SK-N-DZ (cell line): ENCODE data around the gene PJVK.
A peak's percentile ranks its signal among the peaks of the same experiment; 100 is the strongest.
"Not testable (repeated sequence)": the region's sequence is repeated elsewhere in the genome, so short reads cannot be mapped to it uniquely, and the experiment has no call there.

Experiments used
- DNase-seq: peaks from one replicate; pipeline ENCODE4 v3.0.0-alpha.2; 2015; ENCODE audit warnings: low spot score

Gene PJVK

DNA sequence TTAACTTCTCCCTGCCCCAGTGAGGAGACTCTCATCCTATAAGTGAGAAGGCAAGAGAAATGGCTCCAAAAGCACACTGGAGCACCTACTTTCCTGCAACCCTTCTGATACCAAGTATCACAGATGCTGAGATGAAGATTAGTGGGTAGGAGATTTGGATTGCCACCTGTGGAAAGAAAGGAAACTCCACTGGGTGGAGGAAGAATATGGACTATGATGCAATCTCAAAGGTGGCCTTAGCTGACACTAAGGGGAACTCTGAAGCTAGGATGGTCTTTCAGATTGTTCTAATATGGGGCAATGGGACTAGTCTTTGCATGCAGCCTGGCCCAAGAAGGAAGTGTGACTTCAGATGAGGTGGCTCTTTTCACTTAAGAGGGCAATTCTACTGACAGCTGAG is 21.8 kb upstream of the PJVK start:
- DNase-seq = no peak

DNA sequence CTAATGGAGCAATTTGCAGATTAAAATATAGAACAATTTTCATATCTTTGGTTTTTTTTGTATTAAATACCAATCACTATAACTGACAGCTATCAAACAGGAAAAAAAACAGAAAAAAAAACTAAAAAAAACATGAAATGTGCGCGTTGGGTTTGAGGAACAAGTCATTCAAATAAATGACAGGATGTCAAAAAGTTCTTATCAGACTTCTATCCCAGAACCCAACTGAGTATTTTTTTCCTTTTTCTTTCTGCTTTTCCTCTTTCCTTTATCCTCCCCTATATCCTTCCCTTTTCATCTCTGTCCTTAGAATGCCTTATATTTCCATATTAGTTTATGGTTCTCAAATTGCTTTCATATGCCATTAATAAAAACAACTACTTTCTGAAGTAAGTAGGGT is 14.5 kb upstream of the PJVK start:
- no peak for DNase-seq

DNA sequence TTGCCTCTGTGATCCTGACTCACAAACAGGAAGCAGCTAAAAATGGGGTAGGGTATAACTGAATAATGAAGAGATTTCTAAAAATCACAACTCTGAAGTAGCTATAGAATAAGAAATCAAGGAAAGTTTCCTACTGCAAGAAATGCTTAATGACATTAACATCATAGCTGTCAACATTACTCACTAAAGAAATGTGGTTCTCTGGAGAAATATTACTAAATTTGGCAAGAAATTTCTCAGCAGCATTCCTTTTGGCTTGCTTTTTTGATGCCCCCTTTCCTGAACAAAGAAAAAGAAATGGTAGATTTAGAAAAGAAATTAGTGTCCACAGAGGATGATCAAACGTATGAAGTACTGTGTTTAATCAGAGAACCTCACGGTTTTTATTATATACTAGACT is 9.8 kb upstream of the PJVK start:
- DNase-seq = no peak

- DNase-seq = no peak
These were observed 2.1 kb upstream of the PJVK start for GRCh38 chr2:178448968-178449661.

- no peak for DNase-seq
These were observed 1.3 kb upstream of the PJVK start for GRCh38 chr2:178449700-178450523.

GRCh38 chr2:178450524-178450773 is 729 bp upstream of the PJVK start:
- DNase-seq = no peak

DNA sequence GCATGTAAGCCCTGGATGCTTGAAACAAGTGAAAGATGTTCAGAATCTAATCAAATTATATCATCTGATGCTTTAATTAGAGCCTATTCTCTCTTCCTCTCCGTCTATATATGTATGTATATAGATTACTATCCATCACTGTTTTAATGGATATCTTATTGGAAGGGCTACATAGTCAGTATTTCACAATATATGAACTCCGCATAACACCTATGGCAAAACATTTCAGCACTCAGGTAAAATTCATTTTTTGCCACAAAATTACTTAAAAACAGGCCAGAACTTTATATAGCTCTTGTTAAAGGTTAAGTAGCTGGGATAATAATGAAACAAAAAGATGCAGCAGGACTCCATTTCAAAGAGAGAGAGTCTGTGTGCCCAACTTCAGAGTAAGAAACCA is 1.2 kb downstream of the PJVK start:
- DNase-seq = peak; percentile 24

GRCh38 chr2:178452870-178453269 is 1.7 kb downstream of the PJVK start:
- peak; percentile 56 for DNase-seq

DNA sequence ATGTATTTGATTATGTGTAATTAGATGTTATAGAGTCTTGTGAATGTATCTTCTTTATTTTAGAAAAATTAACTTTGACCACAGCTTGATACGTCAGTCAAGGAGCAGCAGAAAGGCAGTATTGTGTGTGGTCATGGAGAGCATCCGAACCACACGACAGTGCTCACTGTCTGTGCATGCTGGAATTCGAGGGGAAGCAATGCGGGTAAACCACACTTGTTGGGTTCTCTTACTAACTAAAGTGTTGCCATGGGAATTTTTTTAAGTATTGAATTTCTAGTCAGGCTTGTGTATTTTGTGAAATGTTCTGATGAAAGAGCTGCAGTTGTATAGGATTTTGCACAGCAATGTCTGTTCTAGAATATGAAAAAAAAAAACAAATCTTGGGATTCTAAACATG is 4.8 kb downstream of the PJVK start:
- DNase-seq = no peak

- DNase-seq = no peak
These were observed 6.3 kb downstream of the PJVK start for GRCh38 chr2:178457390-178457886.

DNA sequence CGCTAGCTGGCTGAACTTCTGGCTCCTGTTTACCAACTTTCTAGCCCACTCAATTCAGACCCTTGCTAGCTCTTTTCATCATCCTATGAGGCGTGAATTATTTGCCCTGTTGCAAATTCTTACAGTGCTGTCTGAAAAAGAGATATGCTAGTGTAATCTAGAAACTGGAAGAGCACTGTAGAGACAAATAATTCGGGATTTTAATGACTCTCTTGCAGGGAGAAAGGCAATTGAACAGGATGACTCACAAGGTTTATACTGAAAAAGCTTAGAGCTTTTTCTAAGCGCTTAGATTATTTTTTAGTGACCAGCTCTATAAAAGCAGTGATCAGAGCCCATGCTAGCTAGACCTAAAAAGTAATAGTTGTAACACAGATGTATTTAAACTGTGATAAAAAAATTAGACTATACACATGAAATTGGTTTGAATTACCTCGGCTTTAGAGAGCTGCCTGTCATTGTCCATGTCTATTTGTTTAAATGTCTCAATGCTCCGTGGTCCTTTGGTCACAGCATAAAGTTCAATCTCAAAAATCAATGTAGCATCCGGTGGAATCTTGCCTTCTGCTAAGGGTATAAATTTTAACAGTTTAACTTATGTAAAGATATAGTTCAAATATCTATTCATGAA is 18.2 kb downstream of the PJVK start:
- DNase-seq = no peak

DNA sequence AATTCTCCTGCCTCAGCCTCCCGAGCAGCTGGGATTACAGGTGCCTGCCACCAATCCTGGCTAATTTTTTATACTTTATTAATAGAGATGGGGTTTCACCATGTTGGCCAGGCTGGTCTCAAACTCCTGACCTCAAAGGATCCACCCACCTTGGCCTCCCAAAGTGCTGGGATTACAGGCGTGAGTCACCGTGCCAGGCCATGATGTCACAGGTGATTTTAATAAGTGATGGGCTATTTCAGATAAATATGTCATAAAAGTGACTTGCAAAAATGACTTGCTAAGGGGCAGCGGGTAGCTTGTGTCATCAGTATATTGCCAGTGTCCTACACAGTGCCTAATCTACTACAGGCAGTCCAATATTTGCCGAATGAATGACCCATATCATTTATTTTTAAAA is 20.1 kb downstream of the PJVK start:
- not testable (repeated sequence) for DNase-seq

DNA sequence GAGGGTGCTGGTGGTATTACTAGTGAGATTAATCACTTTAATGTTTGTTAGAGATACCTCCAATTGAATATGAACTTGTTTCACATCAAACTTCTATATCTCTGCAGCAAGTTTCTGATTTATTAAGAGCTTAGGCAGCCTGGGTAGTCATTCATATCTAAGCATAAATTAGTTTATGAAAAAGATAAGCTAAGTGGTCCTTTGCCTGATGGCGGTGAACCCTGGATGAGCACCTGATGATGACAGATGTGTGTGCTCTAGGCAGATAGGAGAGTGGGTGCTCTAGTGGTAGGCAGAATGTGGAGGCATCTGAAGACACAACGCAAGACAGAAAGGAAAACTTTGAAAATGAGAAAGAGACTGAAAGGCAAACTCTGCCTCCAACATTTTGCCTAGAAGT is 22.2 kb downstream of the PJVK start:
- peak; percentile 19 for DNase-seq

DNA sequence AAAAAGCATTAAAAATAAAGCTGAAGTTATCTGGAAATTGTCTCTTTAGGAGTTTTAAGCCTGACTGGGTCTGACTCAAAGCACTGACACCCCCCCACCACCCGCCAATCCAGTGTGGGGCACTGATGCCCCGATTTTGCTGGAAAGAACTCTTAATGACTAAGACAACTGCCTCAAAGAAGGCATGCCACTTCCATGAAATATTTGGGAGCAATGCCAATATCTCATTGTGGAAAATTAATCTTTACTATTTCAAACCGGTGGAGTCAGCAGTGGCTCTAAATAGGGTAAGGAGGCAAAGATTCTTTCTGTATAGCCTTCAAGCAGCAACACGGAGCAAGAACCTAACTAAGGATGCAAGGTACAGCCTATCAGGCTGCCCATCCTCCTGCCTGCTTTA is 22.8 kb downstream of the PJVK start:
- DNase-seq = no peak

- no peak for DNase-seq
These were observed 23.4 kb downstream of the PJVK start for GRCh38 chr2:178474560-178474959.

DNA sequence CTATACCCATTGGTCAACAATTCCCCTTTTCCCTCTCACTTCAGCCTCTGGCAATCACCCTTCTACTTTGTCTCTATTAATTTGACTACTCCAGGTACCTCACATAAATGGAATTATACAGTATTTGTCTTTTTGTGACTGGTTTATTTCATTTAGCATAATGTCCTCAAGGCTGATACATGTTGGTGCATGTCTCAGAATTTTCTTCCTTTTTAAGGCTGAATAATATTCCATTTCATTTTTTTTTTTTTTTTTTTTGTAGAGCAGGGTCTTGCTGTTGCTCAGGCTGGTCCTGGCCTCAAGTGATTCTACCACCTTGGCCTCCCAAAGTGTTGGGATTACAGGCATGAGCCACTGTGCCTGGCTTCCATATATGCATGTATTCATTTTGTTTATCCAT is 25.3 kb downstream of the PJVK start:
- DNase-seq = no peak

DNA sequence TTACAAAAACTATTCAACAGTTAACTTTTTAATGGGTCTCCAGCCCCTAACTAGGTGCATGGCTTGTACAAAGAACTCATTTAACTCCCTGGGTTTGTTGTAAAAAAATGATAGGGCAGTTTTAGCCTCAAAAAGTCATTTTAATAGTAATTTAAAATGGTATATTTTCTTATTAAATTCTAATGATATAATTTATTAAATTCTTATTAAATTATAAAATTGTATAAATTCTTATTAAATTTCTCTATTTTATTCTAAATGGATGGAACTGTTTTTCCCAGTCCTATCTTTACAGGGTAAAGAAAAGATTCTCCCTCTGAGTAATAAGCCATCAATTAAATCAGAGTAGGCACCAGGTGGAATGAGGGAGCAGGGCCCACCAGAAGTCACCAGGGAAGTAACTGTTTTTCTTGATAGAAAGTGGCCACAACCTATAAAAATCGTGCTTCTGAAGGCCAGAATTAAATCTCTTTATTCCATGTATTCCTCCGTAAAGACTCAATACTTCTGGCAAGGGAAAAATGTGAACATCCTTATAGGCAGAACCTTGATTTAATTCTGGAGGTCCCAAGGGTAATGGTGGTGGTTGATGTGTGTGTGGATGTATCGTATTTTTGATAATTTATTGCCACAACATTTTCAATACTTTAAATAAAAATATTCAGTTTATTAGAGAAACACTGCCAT is 26.4 kb downstream of the PJVK start:
- peak; percentile 56 for DNase-seq

- DNase-seq = peak; percentile 33
These were observed 26.9 kb downstream of the PJVK start for GRCh38 chr2:178478130-178478438.

- peak; percentile 87 for DNase-seq
These were observed 27.5 kb downstream of the PJVK start, which contains the start of gene FKBP7 for GRCh38 chr2:178478439-178479274. FKBP7 (minus strand) TSS chr2:178478600; CDS start chr2:178478499, 101 bp downstream.

DNA sequence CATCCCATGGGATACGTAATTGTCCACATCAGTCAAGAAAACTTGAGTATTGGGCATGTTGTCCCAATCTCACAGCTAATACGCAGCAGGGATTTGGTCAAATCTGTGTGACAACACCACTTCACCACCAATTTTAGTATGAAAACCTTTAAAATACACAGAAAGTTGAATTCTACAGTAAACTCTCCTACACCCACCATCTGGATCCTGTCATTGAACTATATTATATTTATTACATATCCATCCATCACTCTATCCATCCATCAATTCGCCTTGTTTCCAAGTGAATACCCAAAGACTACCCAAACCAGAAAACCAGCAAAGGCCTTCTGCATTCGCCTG is 28.1 kb downstream of the PJVK start:
- DNase-seq = peak; percentile 28

DNA sequence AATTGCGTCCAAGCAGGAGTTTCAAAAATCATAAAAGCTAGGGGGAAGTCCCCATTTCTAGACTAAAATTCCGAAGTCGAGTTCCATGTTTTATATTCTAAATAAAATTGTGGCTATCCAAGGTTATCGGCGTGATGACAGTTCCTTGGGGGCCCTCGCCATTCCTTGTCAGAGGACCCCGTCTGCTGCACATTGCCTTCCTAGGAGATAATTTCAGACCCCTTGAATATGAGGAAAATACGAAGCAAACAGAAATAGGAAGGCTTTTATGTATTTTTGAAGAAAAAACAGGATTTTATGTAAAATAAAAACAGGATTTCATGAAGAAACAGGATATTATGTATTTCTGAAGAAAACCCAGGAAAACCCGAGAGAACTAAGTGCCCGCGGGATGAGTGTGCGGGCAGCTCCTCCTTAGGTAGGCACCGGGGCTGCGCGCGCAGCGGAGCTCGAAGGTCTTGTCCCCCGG is 28.6 kb downstream of the PJVK start:
- no peak for DNase-seq
